NCI-H510A (cell line): ENCODE data around the gene SMPD3.

Experiments
- DNase-seq: peaks from one replicate; lab custom pipeline; 2025; lab: John Stamatoyannopoulos, UW

Gene SMPD3

GRCh38 chr16:68382296-68382718 is 66.0 kb downstream of the SMPD3 start:
- DNase-seq: no peak

GRCh38 chr16:68381363-68381724 is 67.0 kb downstream of the SMPD3 start:
- no peak for DNase-seq

- no peak for DNase-seq
Measured at GRCh38 chr16:68380676-68381362, 67.5 kb downstream of the SMPD3 start.

- no peak for DNase-seq
Measured at GRCh38 chr16:68380348-68380670, 68.0 kb downstream of the SMPD3 start.

GRCh38 chr16:68379472-68380347 is 68.6 kb downstream of the SMPD3 start:
- DNase-seq: no peak

- no peak for DNase-seq
Measured at GRCh38 chr16:68378436-68379415, 69.6 kb downstream of the SMPD3 start.

GRCh38 chr16:68377667-68378393 is 70.5 kb downstream of the SMPD3 start:
- no peak for DNase-seq

- no peak for DNase-seq
Measured at GRCh38 chr16:68377221-68377620, 71.1 kb downstream of the SMPD3 start.

- no peak for DNase-seq
Measured at GRCh38 chr16:68376590-68376989, 71.7 kb downstream of the SMPD3 start.

GRCh38 chr16:68375801-68376536 is 72.3 kb downstream of the SMPD3 start:
- no peak for DNase-seq

GRCh38 chr16:68374961-68375660 is 73.2 kb downstream of the SMPD3 start:
- no peak for DNase-seq

GRCh38 chr16:68374246-68374805 is 74.0 kb downstream of the SMPD3 start:
- no peak for DNase-seq

- no peak for DNase-seq
Measured at GRCh38 chr16:68373528-68374245, 74.6 kb downstream of the SMPD3 start.

GRCh38 chr16:68372806-68373205 is 75.5 kb downstream of the SMPD3 start:
- no peak for DNase-seq

GRCh38 chr16:68372381-68372720 is 76.0 kb downstream of the SMPD3 start:
- DNase-seq: no peak

- no peak for DNase-seq
Measured at GRCh38 chr16:68371706-68372380, 76.5 kb downstream of the SMPD3 start.

GRCh38 chr16:68371276-68371651 is 77.0 kb downstream of the SMPD3 start:
- no peak for DNase-seq

GRCh38 chr16:68370581-68371275 is 77.6 kb downstream of the SMPD3 start:
- DNase-seq: peak; percentile 60
